ENCODE measurements around the gene HDGF. TPM values are rescaled to one million over a fixed set of nuclear protein-coding genes. Genes with fewer than 3 reads are reported as not detected.

Gene HDGF
- total RNA-seq, 1 experiment from 2014 or later, result 325 TPM

- in situ Hi-C loops (cut with HindIII; ENCODE audit: low pct_unique_long_range_greater_than_20kb, low sequenced_read_pairs), result no loop called here
- CTCF ChIA-PET, result interaction anchor here (0.7 kb wide), 1 partner anchor 41 kb away, joined by 4 read pairs; no protein-coding TSS in a partner anchor
- intact Hi-C loops (cut with micrococcal nuclease; ENCODE audit: unreplicated experiment), result no loop called here
- Histone ChIP-seq H3K27me3 (ENCODE audit: control insufficient read depth, insufficient read depth, low read length) (no peaks in the 10 kb centered on the region), H3K36me3 (ENCODE audit: control insufficient read depth, insufficient read depth, low read length) (peaks cover 28% of the 10 kb centered on the region; the same call in 1 of the 2 replicates), H3K9me3 (ENCODE audit: control insufficient read depth, insufficient read depth, low read depth, low read length) (no peaks in the 10 kb centered on the region), H3K27ac (ENCODE audit: low read length) (no peak overlapping the region), H3K4me1 (ENCODE audit: control insufficient read depth, insufficient read depth, low read length) (no peaks in the 10 kb centered on the region), H3K4me3 (ENCODE audit: low read depth in 2 of 2, low read length in 2 of 2) (no peak overlapping the region)
- ATAC-seq, result no peak
- BruUV-seq (replicated peaks), result no TSS peak
- POLR2A ChIA-PET, result no interaction called here
- TF ChIP-seq SIN3A (IDR thresholded peaks at IDR 0.05; ENCODE audit: borderline replicate concordance, insufficient read depth, low read depth, low read length) (no peak), TCF7L2 (IDR thresholded peaks at IDR 0.05; ENCODE audit: low read depth, low read length) (no peak), POLR2AphosphoS5 (IDR thresholded peaks at IDR 0.05; ENCODE audit: low read depth, low read length) (no peak), CTCF (IDR thresholded peaks at IDR 0.05) (no peak), REST (IDR thresholded peaks at IDR 0.05; ENCODE audit: insufficient read depth in 1 of 2, low read depth in 2 of 2, low read length in 1 of 2) (no peak)
- no peak for DNase-seq (ENCODE audit: low read depth, low spot score)
These were observed 43.9 kb upstream of the HDGF start for GRCh38 chr1:156795374-156795733.

GRCh38 chr1:156794506-156795373 lies 43.3 kb upstream of the HDGF start:
- CTCF ChIA-PET, result interaction anchor here (0.7 kb wide), 1 partner anchor 41 kb away, joined by 4 read pairs; no protein-coding TSS in a partner anchor
- no peaks in the 10 kb centered on the region for H3K9me3 ChIP-seq (ENCODE audit: control insufficient read depth, insufficient read depth, low read depth, low read length)

More at GRCh38 chr1:156794506-156795373, 43.3 kb upstream of the HDGF start:
- DNase-seq (ENCODE audit: low read depth, low spot score), result no peak
- no TSS peak for BruUV-seq (replicated peaks)
- TF ChIP-seq SIN3A (IDR thresholded peaks at IDR 0.05; ENCODE audit: borderline replicate concordance, insufficient read depth, low read depth, low read length) (no peak), TCF7L2 (IDR thresholded peaks at IDR 0.05; ENCODE audit: low read depth, low read length) (0 out of 2 replicates have a peak, but pooled peaks have one; percentile 16), POLR2AphosphoS5 (IDR thresholded peaks at IDR 0.05; ENCODE audit: low read depth, low read length) (no peak)
- intact Hi-C loops (cut with micrococcal nuclease; ENCODE audit: unreplicated experiment) (no loop called here), in situ Hi-C loops (cut with HindIII; ENCODE audit: low pct_unique_long_range_greater_than_20kb, low sequenced_read_pairs) (no loop called here)
- no peak overlapping the region for H3K4me3 ChIP-seq (ENCODE audit: low read depth in 2 of 2, low read length in 2 of 2)
- H3K36me3 ChIP-seq (ENCODE audit: control insufficient read depth, insufficient read depth, low read length), result peaks cover 28% of the 10 kb centered on the region; the same call in 1 of the 2 replicates
- no peak for ATAC-seq
- POLR2A ChIA-PET, result no interaction called here
- H3K27me3 ChIP-seq (ENCODE audit: control insufficient read depth, insufficient read depth, low read length), result no peaks in the 10 kb centered on the region
- no peaks in the 10 kb centered on the region for H3K4me1 ChIP-seq (ENCODE audit: control insufficient read depth, insufficient read depth, low read length)
- no peak overlapping the region for H3K27ac ChIP-seq (ENCODE audit: low read length)
